Glutamatergic neuron (in vitro differentiated cells): Measurements from ENCODE around the gene C9orf43. TPM values are rescaled to one million over a fixed set of nuclear protein-coding genes. Genes with fewer than 3 reads are reported as not detected.

Experiments used
- DNase-seq: peaks from one replicate; pipeline ENCODE4 v3.0.0; 2022
- H3K27ac Mint-ChIP-seq: one replicate; pipeline ENCODE4 v1.8.0; 2020; ENCODE audit warnings: mild to moderate bottlenecking, mixed read lengths, inconsistent platforms; ENCODE audit not compliant: unreplicated experiment
- H3K27me3 Mint-ChIP-seq: one replicate; pipeline ENCODE4 v1.8.0; 2020; ENCODE audit warnings: mild to moderate bottlenecking, moderate library complexity, mixed read lengths, inconsistent platforms; ENCODE audit not compliant: unreplicated experiment
- H3K36me3 Mint-ChIP-seq: one replicate; pipeline ENCODE4 v1.8.0; 2020; ENCODE audit warnings: mild to moderate bottlenecking, mixed read lengths, inconsistent platforms; ENCODE audit not compliant: unreplicated experiment
- H3K4me1 Mint-ChIP-seq: one replicate; pipeline ENCODE4 v1.8.0; 2020; ENCODE audit warnings: mild to moderate bottlenecking, low read depth, mixed read lengths, inconsistent platforms; ENCODE audit not compliant: unreplicated experiment
- H3K4me3 Mint-ChIP-seq: one replicate; pipeline ENCODE4 v1.8.0; 2020; ENCODE audit warnings: mild to moderate bottlenecking, mixed read lengths, inconsistent platforms; ENCODE audit not compliant: unreplicated experiment
- H3K9me3 Mint-ChIP-seq: one replicate; pipeline ENCODE4 v1.8.0; 2020; ENCODE audit warnings: mild to moderate bottlenecking, moderate library complexity, mixed read lengths, inconsistent platforms; ENCODE audit not compliant: unreplicated experiment
- CTCF ChIP-seq: fragments of 200-600 bp; sonication (generic); IDR thresholded peaks from one replicate; pipeline ENCODE4 v1.5.0; 2021; ENCODE audit not compliant: partially characterized antibody, unreplicated experiment
- total RNA-seq: library from RNA; stranded (reverse); fragmentation: NEBNext Ultra II Directional; extraction: Animal tissue kit (Norgen Biotek cat#: 25700); gene quantifications from one replicate; pipeline ENCODE4 v1.2.1, GENCODE V29; 2021; ENCODE audit not compliant: unreplicated experiment

The C9orf43 gene
- total RNA-seq, 1 donor from 2014 or later: 0.47 TPM

- Mint-ChIP-seq H3K36me3 (no peaks in the 10 kb centered on the region), H3K27me3 (peaks cover 4% of the 10 kb centered on the region), H3K4me3 (no peak overlapping the region), H3K4me1 (peaks cover 7% of the 10 kb centered on the region), H3K9me3 (peaks cover 9% of the 10 kb centered on the region), H3K27ac (no peak overlapping the region)
- no peak for TF ChIP-seq CTCF
- no peak for DNase-seq
Observed at GRCh38 chr9:113471566-113471965, 61.0 kb downstream of the C9orf43 start.

- no peak for DNase-seq
- Mint-ChIP-seq H3K36me3 (no peaks in the 10 kb centered on the region), H3K27ac (no peak overlapping the region), H3K27me3 (peaks cover 4% of the 10 kb centered on the region), H3K4me3 (no peak overlapping the region), H3K4me1 (peaks cover 7% of the 10 kb centered on the region), H3K9me3 (peaks cover 9% of the 10 kb centered on the region)
- TF ChIP-seq CTCF: no peak
Observed at GRCh38 chr9:113472199-113472598, 61.7 kb downstream of the C9orf43 start.

- no peak for DNase-seq
- no peak for TF ChIP-seq CTCF
- Mint-ChIP-seq H3K36me3 (no peaks in the 10 kb centered on the region), H3K9me3 (peaks cover 2% of the 10 kb centered on the region), H3K27me3 (peaks cover 5% of the 10 kb centered on the region), H3K4me3 (no peak overlapping the region), H3K4me1 (no peaks in the 10 kb centered on the region), H3K27ac (no peak overlapping the region)
Observed at GRCh38 chr9:113474360-113475028, 63.9 kb downstream of the C9orf43 start.

- Mint-ChIP-seq H3K27me3 (peaks cover 5% of the 10 kb centered on the region), H3K4me3 (no peak overlapping the region), H3K27ac (no peak overlapping the region), H3K4me1 (no peaks in the 10 kb centered on the region), H3K9me3 (peaks cover 4% of the 10 kb centered on the region), H3K36me3 (no peaks in the 10 kb centered on the region)
- TF ChIP-seq CTCF: no peak
- no peak for DNase-seq
Observed at GRCh38 chr9:113475031-113475430, 64.5 kb downstream of the C9orf43 start.

- Mint-ChIP-seq H3K9me3 (peaks cover 5% of the 10 kb centered on the region), H3K4me1 (no peaks in the 10 kb centered on the region), H3K27me3 (peaks cover 5% of the 10 kb centered on the region), H3K4me3 (no peak overlapping the region), H3K27ac (no peak overlapping the region), H3K36me3 (peaks cover 3% of the 10 kb centered on the region)
- TF ChIP-seq CTCF: no peak
- DNase-seq: no peak
Observed at GRCh38 chr9:113475992-113476391, 65.4 kb downstream of the C9orf43 start.
